ENCODE results near the gene CUX1.

GRCh38 chr7:101942603-101943210, 125.3 kb downstream of the CUX1 start:
- no peak for TF ChIP-seq CTCF (IDR thresholded peaks at IDR 0.05)
- no peak for TF ChIP-seq EP300 (IDR thresholded peaks at IDR 0.05)
- TF ChIP-seq POLR2A (IDR thresholded peaks at IDR 0.05), result no peak
- no peak for TF ChIP-seq POLR2AphosphoS5 (IDR thresholded peaks at IDR 0.05)

Measured in suprapubic skin (tissue), 4 donors.